CD4-positive, alpha-beta T cell treated with Interferon alpha-2 for 1 hour (primary cell): ENCODE results near the gene TUBB6.

Experiments
- DNase-seq, 2 donors: peaks; one replicate each; pipeline ENCODE4 v3.0.0-alpha.2; 2020 to 2022

Gene TUBB6

GRCh38 chr18:12307701-12308385, at the start of gene TUBB6:
Gene TUBB6, plus strand, starts transcription at chr18:12308241. Its CDS starts 52 bp downstream, at chr18:12308293.
- DNase-seq = peak in 1 of 2 donors; percentile 24

GRCh38 chr18:12258719-12259705, 49.0 kb upstream of the TUBB6 start:
- DNase-seq = no peak

GRCh38 chr18:12262748-12263147, 45.3 kb upstream of the TUBB6 start:
- no peak for DNase-seq

- DNase-seq = no peak
These were observed 43.2 kb upstream of the TUBB6 start for GRCh38 chr18:12264864-12265263.

- DNase-seq = peak; percentile 34
These were observed 36.4 kb upstream of the TUBB6 start for GRCh38 chr18:12271376-12272235.

- DNase-seq = no peak
These were observed 33.2 kb upstream of the TUBB6 start for GRCh38 chr18:12274793-12275192.

- no peak for DNase-seq
These were observed 31.1 kb upstream of the TUBB6 start for GRCh38 chr18:12276736-12277554.

GRCh38 chr18:12278215-12278671, 29.8 kb upstream of the TUBB6 start:
- DNase-seq = no peak

- no peak for DNase-seq
These were observed 29.0 kb upstream of the TUBB6 start for GRCh38 chr18:12278741-12279682.

GRCh38 chr18:12279781-12280531, 28.1 kb upstream of the TUBB6 start:
- DNase-seq = no peak

GRCh38 chr18:12281861-12282260, 26.2 kb upstream of the TUBB6 start:
- DNase-seq = no peak

GRCh38 chr18:12282442-12283039, 25.5 kb upstream of the TUBB6 start:
- no peak for DNase-seq

- no peak for DNase-seq
These were observed 24.8 kb upstream of the TUBB6 start for GRCh38 chr18:12283256-12283655.

GRCh38 chr18:12283666-12284065, 24.4 kb upstream of the TUBB6 start:
- DNase-seq = no peak

GRCh38 chr18:12287131-12287681, 20.8 kb upstream of the TUBB6 start:
- no peak for DNase-seq

GRCh38 chr18:12287684-12288402, 20.2 kb upstream of the TUBB6 start:
- DNase-seq = no peak

- DNase-seq = no peak
These were observed 19.7 kb upstream of the TUBB6 start for GRCh38 chr18:12288403-12288755.

GRCh38 chr18:12290086-12290485, 18.0 kb upstream of the TUBB6 start:
- no peak for DNase-seq

GRCh38 chr18:12291161-12291560, 16.9 kb upstream of the TUBB6 start:
- DNase-seq = no peak
